GM10847 (cell line): Measurements from ENCODE around the gene RASSF6.

Source experiments
- POLR2A ChIP-seq: IDR thresholded peaks from 2 replicates; pipeline ENCODE4 v1.6.1; 2011; ENCODE audit not compliant: insufficient read length; ENCODE audit errors: extremely low read depth

RASSF6 gene

DNA sequence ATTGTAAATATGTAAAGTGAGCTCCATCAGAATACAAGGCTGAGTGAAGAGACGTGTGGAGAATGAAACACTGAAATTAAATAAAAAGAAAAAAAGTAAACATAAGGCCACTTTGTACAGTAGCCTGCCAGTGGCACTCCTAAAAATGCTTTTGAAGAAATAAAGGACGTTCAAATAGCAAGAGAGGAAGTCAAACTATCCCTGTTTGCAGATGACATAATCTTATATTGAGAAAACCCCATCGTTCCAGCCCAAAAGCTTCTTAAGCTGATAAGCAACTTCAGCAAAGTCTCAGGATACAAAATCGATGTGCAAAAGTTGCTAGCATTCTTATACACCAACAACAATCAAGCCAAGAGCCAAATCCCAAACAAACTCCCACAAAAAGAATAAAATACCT is 24.2 kb downstream of the RASSF6 start:
- TF ChIP-seq POLR2A: no peak

DNA sequence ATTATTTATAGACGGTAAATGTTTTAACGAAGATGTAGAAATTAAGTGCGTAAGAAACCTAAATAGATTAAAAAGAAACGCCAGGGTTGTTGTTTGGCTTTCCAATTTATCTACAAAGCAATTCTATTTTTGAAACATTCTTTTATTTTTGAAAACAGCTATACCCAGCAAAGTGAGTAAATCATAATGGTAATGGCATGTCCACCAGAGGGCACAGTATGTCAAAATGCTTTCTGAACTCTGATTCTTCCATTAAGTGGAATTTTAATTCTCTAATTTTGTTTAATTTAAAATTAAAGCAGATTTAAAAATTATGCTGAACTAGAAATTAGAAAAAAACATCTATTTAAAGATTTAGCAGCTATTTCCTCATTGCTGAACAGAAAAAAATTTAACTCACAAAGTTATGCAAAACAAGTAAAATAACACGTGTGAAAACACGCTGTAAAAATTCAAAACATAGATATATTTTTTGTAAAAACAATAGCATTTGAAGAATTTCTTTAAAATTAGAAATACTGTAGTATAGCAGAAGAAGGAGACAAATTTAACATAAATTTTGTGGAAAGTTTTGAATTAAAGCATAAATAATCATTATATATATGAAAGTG is 26.5 kb downstream of the RASSF6 start:
- TF ChIP-seq POLR2A: no peak

DNA sequence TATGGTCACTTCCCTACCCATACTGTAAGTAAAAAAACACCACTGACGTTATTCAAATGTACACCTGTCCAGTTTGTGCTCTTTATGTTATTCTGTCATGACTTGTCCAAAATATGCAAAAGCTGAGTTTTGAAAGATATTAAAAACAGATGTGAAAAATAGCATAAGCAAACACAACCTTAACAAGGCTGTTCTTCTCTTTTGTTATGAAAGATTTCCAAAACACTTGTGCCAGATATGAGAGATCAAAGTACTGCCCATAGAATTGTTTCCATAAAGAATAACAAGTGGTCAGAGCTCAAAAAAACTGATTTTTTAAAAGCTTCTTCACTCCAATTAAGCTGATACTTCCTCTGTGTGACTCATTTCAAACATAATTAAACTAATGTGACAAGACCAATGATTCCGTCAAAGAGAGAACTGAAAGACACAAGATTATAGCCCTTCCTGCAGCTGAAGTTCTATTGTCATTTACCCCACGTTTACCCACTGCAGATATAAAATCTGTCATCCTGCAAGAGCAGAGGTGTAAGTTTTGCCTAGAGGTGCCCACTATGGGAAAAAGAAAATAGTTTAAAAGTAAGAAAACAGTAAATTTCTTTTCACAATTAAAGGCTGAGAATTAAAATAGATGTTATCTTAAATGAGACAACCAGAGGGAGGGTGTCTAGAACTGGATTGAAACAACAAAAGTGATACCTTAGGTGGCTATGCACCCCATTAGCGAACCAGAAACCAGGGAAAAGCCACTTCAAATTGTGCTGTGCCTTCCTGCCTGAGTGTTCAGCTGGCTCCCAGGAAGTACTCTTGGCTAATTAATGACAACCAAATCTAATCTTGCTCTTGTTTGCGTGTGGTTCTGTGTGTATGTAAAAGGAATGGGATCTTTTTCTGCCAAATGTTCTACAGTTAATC is 30.1 kb downstream of the RASSF6 start:
- TF ChIP-seq POLR2A: no peak

DNA sequence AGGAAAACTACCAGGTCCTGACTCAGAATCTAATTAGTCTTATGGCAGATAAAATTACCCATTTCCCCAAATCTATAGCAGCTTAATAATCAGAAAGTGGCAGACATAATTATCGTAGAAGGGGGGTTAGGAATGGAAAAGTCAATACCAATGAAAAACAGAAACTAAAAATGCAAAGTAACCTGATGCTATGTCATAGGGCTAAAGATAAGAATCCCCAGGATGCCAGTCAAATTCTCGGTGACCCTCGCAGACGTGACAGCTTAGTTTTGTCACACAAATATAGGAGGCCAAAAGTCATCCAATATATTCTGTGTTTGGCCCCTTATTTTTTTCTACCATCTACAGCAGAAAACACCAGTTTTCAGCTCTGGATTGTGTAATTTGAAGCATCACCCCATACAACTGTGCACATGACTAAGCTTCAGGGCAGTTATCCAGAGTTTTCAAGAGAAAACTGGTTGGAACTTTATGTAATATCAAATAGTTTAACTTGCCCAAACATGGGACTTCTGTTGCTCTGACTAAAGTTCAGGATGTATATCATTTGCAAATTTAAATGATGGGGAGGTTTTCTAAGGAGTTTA is 30.9 kb downstream of the RASSF6 start:
- no peak for TF ChIP-seq POLR2A

DNA sequence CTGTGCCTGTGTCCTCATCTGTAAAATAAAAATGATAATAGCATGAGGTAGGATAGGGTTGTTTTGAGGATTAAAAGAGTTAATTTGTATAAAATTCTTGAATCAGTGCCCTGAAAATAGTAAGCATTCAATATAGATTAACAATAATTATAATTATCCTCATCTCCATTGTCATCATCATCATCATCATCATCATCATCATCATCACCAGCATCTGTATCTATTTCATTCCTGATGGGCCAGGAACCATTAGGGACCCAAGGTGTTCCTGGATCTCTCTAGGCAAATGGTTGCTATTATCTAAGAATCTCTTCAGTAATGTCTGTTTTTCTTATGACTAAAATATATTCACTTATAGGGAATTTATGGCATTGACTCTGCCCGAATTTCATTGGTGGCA is 31.6 kb downstream of the RASSF6 start:
- TF ChIP-seq POLR2A: no peak

DNA sequence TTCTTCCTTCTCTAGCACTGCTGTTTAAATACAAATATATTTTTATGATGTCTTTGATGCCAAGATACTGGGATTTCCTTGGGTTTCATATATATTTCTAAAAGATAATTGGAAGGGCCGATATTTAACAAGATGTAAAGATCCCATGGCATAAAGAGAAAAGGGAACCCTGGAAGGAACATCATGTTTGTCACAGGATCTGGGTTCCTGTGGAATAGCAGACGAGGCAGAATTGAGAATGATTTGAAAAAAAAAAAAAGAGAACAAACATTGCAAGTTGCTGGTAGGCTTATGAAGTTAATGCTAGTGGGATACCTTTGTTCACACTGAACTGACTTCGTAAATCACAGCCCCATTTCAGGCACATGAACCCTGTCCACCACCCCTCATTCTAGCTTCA is 33.6 kb downstream of the RASSF6 start:
- no peak for TF ChIP-seq POLR2A

DNA sequence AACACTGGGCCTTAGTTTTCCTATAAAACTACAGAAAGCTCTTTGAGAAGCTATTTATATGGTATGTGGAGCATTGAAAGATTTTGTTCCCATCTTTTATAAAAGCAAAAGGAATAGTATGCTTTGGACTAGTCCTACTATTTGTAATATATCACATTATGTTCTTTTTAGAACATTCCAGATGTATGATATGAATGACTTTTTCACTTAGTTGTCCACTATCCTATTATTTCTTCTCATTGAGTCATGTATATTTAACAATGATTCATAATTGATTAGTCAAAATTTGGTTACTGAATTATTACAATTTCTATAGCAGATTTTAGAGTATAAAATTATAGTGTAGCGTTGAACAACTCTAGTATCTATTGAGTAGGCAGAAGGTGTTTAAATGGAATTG is 34.2 kb downstream of the RASSF6 start:
- TF ChIP-seq POLR2A: no peak

DNA sequence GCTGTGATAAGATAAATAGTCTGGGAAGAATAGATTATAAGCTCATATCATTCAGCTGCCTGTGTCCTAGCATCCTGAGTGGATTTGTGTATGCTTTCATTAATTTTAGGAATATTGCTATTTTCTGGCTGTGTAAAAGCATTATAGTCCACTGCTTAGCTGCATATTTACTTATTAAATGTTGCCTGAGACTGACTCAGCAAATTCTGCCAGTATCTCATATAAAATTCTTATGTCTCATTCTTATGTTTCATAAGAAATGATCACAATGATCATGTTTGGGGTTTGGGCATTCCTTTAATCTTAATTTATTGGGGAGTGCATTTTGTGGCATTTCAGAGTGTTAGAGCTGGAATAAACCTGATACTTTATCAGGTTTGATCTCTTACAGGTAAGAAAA is 34.9 kb downstream of the RASSF6 start:
- TF ChIP-seq POLR2A: no peak

DNA sequence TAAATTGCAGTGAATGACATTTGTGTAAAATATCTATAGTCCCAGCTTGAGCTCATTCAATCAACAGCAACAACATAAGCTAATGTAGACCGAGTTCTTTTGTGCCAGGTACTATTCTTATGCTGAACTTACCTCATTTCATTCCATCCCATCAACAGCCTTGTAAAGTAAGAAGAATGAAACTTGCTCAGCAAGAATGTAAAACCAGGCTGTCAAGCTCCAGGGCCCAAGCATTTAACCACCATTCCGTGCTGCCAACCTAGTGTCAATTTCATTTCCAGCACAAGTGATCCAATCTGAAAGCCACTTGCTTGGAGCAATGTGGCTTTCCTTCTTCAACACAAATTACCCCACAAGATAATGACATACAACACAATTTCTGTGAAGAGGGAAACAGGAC is 36.6 kb downstream of the RASSF6 start:
- no peak for TF ChIP-seq POLR2A

DNA sequence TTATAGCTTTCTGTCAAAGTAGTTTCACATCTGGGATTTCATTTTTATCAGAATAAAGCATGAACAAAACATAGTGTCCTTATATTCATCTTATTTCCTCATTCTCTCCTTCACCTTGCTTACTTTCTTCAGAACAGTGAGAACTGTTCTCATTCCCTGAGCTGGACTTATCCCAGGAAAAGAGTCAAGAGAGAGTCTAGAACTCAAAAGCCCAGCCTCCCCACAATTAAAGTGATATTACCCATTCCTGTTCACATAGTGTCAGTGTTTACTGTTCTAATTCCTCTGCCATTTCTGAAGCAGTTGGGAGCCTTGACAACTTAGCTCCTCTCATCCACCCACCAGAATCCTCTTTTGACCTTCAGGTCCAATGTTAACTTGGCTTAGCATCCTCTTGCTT is 42.9 kb downstream of the RASSF6 start:
- no peak for TF ChIP-seq POLR2A

DNA sequence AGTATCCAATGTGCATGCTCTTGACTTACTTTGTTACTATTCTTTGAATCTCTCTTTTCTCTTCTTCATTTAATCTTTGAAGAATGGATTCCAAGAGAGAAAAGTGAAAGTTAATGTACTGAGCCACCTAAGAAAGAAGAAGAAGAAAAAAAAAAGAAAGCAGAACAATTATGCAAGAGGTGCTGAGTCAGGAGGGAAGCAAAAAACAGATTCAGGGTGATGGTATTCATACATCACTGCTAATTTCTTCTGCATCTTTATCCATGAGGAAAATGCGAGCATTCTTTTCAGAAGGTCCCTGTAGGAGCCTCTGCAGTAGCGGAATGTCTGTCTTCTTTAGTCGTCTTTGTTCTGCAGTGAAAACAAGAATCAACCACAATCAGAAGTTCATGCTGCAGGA is 43.9 kb downstream of the RASSF6 start:
- TF ChIP-seq POLR2A: no peak

DNA sequence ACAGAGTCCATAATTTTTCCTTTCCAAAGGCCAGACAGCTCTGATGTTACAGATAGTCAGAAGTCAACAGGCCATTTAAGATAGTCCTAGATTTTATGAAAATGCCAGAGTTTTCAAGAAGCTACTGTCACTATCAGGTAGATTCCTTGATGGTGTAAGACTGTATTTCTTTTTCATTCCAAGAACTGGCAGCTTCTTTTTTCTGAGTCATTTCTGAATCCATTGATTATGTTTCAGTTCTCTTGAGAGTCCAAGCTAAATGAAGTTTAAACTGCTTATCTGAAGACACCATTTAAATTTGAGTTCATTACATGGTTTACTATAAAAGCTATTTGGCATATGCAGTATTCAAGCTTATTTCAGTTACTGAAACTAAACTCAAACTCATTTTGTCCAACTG is 44.6 kb downstream of the RASSF6 start:
- TF ChIP-seq POLR2A: no peak

DNA sequence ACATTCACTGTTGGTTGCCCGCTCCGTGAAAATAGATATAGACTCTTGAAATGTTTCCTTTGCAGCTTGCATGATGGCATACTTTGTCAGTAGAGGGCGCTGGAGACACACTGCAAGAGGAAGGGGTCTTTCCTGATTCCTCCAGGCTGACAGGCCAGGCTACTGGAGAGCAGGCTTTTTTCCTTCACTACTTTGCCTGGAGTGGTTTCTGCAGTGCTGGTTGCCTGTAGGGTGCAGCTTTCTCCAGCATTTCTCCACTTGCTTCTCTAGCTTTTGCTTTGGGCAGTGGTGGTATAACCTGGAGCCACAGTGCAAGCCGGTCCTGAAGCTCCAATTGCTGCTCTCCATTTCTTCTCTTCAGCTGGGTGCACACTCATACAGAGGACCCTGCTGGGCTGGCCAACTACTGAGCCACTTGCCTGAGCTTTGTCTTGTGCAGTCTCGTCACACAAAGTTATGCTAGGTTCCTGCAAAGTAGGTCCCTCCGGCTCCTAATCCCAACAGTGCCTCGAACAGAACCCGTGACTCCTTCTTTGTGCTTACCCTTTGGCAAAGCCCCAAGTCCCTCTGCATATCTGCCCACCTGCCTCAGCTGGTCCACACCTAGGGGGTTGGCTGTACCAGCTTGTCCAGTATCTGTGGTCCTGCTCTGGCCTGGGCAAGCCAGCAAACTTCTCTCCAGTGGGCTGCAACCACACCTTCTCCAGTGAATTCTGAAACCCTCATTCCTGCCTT is 46.3 kb downstream of the RASSF6 start:
- TF ChIP-seq POLR2A: no peak

DNA sequence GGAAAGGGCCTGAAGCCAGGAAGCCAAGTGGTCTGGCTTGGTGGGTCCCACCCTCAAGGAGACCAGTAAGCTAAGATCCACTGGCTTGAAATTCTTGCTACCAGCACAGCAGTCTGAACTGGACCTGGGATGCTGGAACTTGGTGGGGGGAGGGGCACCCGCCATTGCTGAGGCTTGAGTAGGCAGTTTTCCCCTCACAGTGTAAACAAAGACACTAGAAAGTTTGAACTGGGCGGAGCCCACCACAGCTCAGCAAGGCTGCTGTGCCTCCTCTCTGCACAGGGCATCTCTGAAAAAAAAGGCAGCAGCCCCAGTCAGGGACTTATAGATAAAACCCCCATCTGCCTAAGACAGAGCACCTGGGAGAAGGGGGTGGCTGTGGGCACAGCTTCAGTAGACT is 75.6 kb downstream of the RASSF6 start:
- no peak for TF ChIP-seq POLR2A

DNA sequence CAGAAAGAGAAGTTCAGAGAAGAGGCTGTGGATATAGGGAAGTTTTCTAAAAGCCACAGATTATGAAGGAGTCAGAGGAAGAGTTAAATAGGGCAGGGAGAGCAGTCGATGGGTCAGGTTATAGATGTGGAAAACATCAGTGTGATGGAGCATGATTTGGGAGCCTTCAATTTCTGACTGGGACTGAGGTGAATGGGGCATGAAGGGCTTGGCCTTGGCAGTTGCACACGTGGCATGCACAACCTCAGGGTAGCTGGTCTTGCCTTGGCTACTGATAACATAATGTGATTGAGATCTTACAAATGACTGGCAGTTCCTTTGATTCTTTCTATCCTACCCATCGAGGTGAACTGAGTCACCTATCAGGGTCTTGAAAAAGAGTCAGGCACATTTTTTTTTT is 79.0 kb downstream of the RASSF6 start:
- TF ChIP-seq POLR2A: no peak

DNA sequence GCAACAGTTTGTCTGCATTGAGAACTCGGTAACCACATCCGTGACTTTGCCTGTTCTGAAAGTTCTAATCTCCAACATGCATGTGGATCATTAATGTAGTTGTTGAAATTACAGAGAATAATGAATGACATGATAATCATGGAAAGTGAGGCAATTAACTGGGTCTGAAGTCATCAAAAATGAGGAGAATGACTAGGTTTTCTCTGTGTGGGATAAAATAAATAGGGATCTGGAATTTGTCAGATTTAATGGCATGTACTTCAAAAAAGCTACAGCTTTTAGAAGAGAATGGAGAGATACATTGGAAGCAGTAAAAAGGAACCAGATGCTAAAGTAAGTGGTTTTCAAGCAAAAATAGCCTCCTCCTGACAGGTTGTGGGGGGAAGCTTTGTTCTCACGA is 79.4 kb downstream of the RASSF6 start:
- no peak for TF ChIP-seq POLR2A
